KMS-11 (cell line): ENCODE measurements around the gene EXOC4.

ENCODE experiments used
- H2AFZ ChIP-seq: fragments of 200-600 bp; sonication (generic); 2 replicates; pipeline ENCODE4 v1.6.1; 2016; ENCODE audit warnings: antibody characterized with exemption, mixed run types, low read depth
- H3K27ac ChIP-seq: fragments of 200-600 bp; sonication (generic); 2 replicates; pipeline ENCODE4 v1.6.1; 2016; ENCODE audit warnings: mild to moderate bottlenecking, mixed run types
- H3K27me3 ChIP-seq: fragments of 200-600 bp; sonication (generic); 2 replicates; pipeline ENCODE4 v1.6.1; 2017; ENCODE audit warnings: mild to moderate bottlenecking, low read depth, mixed run types, moderate library complexity; ENCODE audit not compliant: insufficient read depth
- H3K36me3 ChIP-seq: fragments of 200-600 bp; sonication (generic); 2 replicates; pipeline ENCODE4 v1.6.1; 2017; ENCODE audit warnings: mild to moderate bottlenecking, mixed run types; ENCODE audit not compliant: insufficient read depth
- H3K4me1 ChIP-seq: fragments of 200-600 bp; sonication (generic); 2 replicates; pipeline ENCODE4 v1.6.1; 2016; ENCODE audit warnings: mild to moderate bottlenecking, low read depth, mixed run types; ENCODE audit not compliant: poor library complexity, severe bottlenecking
- H3K4me2 ChIP-seq: fragments of 200-600 bp; sonication (generic); 2 replicates; pipeline ENCODE4 v1.7.0; 2016; ENCODE audit warnings: mild to moderate bottlenecking, mixed run types
- H3K4me3 ChIP-seq: fragments of 200-600 bp; sonication (generic); IDR thresholded peaks from 2 replicates; pipeline ENCODE4 v1.6.1; 2017; ENCODE audit warnings: low read depth, low read length, mixed read lengths; ENCODE audit not compliant: insufficient read depth
- H3K79me2 ChIP-seq: fragments of 200-600 bp; sonication (generic); 2 replicates; pipeline ENCODE4 v1.6.1; 2016; ENCODE audit warnings: low read depth, mixed run types; ENCODE audit not compliant: insufficient read depth
- H3K9ac ChIP-seq: fragments of 200-600 bp; sonication (generic); 2 replicates; pipeline ENCODE4 v1.6.1; 2016; ENCODE audit warnings: mild to moderate bottlenecking, mixed run types
- H4K20me1 ChIP-seq: fragments of 200-600 bp; sonication (generic); 2 replicates; pipeline ENCODE4 v1.6.1; 2016; ENCODE audit warnings: mild to moderate bottlenecking, mixed run types; ENCODE audit not compliant: insufficient read depth
- TF ChIP-seq, protein P1 (sequence below): fragments of 200-600 bp; sonication (generic); conservative IDR thresholded peaks from 2 replicates; pipeline ENCODE4 v1.6.1; 2017; ENCODE audit warnings: low read depth, mild to moderate bottlenecking, antibody characterized with exemption, low read length, moderate library complexity, mixed read lengths

Gene EXOC4

DNA sequence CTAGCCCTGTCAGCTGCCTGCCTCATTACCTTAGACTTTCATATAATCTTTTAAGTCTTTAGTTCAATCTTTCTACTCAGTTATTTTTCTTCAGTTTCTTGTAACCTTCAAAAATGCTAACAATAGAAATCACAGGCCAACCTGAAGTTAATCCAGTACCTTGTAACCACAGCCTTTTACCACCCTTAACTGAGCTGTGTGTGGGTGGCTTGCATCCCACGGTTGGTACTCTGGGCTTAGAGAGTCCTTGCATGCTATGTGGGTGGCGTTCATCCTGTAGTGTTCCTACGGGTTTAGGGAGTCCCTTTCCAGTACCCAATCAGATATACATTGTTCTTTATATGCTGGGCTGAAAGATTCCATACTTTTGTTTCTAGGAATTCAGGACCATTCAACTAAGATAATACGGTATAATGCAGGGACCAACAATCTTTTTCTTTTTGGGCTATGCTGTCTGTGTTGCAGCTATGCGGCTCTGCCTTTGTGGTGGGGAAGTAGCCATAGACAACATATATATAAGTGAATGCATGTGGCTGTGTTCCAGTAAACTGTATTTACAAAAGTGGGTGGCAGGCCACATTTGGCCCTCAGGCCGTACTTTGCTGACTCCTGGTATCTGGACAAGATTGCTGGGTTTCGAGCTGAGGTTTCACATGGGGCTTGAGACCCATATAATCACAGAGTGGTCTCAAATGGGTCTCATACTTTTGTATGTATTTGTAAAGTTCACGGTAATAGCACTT, 593.5 kb downstream of the EXOC4 start:
- Histone ChIP-seq H3K4me3 (no peak overlapping the region), H3K79me2 (no peaks in the 10 kb centered on the region), H3K9ac (no peak overlapping the region), H3K27me3 (no peaks in the 10 kb centered on the region), H2AFZ (no peak overlapping the region), H3K27ac (no peak overlapping the region), H3K36me3 (no peaks in the 10 kb centered on the region), H3K4me2 (no peak overlapping the region), H4K20me1 (no peaks in the 10 kb centered on the region), H3K4me1 (no peaks in the 10 kb centered on the region)
- TF ChIP-seq, protein P1, sequence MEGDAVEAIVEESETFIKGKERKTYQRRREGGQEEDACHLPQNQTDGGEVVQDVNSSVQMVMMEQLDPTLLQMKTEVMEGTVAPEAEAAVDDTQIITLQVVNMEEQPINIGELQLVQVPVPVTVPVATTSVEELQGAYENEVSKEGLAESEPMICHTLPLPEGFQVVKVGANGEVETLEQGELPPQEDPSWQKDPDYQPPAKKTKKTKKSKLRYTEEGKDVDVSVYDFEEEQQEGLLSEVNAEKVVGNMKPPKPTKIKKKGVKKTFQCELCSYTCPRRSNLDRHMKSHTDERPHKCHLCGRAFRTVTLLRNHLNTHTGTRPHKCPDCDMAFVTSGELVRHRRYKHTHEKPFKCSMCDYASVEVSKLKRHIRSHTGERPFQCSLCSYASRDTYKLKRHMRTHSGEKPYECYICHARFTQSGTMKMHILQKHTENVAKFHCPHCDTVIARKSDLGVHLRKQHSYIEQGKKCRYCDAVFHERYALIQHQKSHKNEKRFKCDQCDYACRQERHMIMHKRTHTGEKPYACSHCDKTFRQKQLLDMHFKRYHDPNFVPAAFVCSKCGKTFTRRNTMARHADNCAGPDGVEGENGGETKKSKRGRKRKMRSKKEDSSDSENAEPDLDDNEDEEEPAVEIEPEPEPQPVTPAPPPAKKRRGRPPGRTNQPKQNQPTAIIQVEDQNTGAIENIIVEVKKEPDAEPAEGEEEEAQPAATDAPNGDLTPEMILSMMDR = no peak

DNA sequence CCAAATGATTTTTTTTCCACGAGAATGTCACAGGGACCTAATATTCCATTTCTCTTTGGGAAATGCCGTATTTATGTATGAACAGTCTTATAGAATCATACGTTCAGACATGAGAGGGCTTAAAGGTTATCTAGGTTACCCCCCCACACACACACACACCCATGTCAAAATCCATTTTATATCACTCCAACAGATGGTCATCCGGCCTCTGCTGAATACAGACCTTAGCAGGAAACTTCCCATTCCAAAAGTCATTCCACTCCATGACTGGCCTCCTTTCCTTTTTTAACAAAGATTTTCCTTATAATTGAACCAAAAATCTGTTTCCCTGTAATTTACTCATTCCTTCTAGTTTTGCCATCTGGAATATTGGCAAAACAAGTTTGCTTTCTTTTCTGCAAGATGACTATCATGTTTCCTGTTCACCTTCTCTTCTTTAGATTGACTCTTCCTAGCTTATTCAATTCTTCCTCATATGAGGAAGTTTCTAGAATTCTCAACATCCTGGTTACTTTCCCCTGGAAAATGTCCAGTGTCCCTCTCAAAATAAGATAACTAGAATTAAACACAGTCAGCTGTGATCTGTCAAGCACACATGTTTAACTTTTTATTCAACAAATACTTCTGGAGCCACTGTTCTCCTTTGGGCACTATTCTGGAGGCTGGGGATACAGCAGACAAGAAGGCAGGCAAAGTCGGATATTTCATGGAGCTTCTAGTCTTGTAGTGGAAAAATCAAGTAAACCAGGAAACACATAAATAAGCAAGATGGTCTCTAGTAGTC, 597.8 kb downstream of the EXOC4 start:
- Histone ChIP-seq H3K4me1 (peaks cover 22% of the 10 kb centered on the region), H3K27me3 (no peaks in the 10 kb centered on the region)

DNA sequence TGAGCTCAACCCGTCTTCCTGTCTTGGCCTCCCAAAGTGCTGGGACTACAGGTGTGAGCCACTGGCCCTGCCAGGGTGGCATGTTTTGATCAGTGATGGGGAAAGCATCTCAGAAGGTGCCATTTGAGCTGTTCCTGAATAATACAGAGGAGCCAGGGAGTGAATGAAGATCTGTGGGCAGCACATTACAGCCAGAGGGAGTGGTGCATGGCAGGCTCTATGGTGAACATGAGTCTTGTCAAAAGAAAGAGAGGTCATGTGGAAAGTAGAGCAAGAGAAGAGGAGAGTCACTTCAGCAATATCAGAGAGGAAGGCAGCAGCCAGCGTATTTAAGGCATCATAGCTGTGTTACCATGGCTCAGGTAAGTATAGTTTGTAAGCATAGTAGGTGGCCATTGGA, 598.5 kb downstream of the EXOC4 start:
- Histone ChIP-seq H3K27ac (no peak overlapping the region), H3K79me2 (no peaks in the 10 kb centered on the region), H2AFZ (no peak overlapping the region), H4K20me1 (no peaks in the 10 kb centered on the region), H3K4me3 (no peak overlapping the region), H3K27me3 (no peaks in the 10 kb centered on the region), H3K4me2 (no peak overlapping the region), H3K36me3 (no peaks in the 10 kb centered on the region), H3K9ac (no peak overlapping the region), H3K4me1 (peaks cover 22% of the 10 kb centered on the region)
- TF ChIP-seq, protein P1 = no peak

More for the DNA sequence above, 597.8 kb downstream of the EXOC4 start:
- H3K4me3 ChIP-seq = no peak overlapping the region
- no peak overlapping the region for H3K27ac ChIP-seq
- no peaks in the 10 kb centered on the region for H3K79me2 ChIP-seq
- H3K4me2 ChIP-seq = no peak overlapping the region
- TF ChIP-seq, protein P1 = no peak
- H3K9ac ChIP-seq = no peak overlapping the region
- no peaks in the 10 kb centered on the region for H4K20me1 ChIP-seq
- H2AFZ ChIP-seq = no peak overlapping the region
- H3K36me3 ChIP-seq = no peaks in the 10 kb centered on the region

DNA sequence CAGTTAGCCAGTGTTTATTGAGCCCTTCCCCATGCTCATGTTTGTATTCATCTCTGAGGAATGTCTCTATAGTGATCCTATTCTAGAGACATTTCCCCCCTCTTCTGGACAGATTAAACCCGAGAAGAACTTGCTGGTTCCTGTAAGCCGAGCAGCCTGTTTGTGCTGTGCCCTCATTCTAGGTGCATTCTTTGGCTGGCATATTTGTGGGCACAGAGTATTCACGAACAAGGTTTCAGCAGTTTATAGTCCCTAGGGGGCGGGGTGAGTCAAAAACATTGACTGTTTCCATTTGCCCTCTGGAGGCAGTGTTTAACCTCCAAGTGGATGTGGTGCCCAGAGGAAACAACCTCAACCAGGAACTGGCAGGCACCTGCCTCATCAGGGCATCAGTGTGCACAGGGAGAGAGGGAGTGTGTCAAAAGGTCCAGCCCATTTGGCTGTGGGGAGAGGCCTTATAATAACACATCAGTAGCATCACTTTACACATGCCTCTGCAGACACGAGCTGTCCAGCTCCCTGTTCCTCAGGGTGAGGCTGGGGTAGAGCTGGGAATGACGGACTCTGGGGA, 600.9 kb downstream of the EXOC4 start:
- no peak overlapping the region for H3K4me3 ChIP-seq
- TF ChIP-seq, protein P1 = peak; percentile 91
- H3K36me3 ChIP-seq = no peaks in the 10 kb centered on the region
- H3K79me2 ChIP-seq = no peaks in the 10 kb centered on the region
- no peak overlapping the region; the same call in 1 of the 2 replicates for H2AFZ ChIP-seq
- H3K9ac ChIP-seq = no peak overlapping the region; the same call in 1 of the 2 replicates
- no peaks in the 10 kb centered on the region for H3K27me3 ChIP-seq
- peak overlapping the region; percentile 75 for H3K4me2 ChIP-seq
- no peaks in the 10 kb centered on the region for H4K20me1 ChIP-seq
- peaks cover 22% of the 10 kb centered on the region for H3K4me1 ChIP-seq
- H3K27ac ChIP-seq = peak overlapping the region; percentile 44; the same call in 1 of the 2 replicates
